NCI-H69 (cell line): Measurements from ENCODE around the gene HLA-DQA1.
"Not testable (repeated sequence)": the region's sequence is repeated elsewhere in the genome, so short reads cannot be mapped to it uniquely, and the experiment has no call there.

ENCODE experiments used
- DNase-seq: peaks from one replicate; lab custom pipeline; 2025; lab: John Stamatoyannopoulos, UW

The HLA-DQA1 gene

GRCh38 chr6:32658268-32658897 lies 21.2 kb downstream of the HLA-DQA1 start:
- DNase-seq: no peak

- no peak for DNase-seq
Measured at GRCh38 chr6:32659856-32660595, 22.8 kb downstream of the HLA-DQA1 start.

GRCh38 chr6:32662099-32662498 lies 24.9 kb downstream of the HLA-DQA1 start:
- no peak for DNase-seq

DNA sequence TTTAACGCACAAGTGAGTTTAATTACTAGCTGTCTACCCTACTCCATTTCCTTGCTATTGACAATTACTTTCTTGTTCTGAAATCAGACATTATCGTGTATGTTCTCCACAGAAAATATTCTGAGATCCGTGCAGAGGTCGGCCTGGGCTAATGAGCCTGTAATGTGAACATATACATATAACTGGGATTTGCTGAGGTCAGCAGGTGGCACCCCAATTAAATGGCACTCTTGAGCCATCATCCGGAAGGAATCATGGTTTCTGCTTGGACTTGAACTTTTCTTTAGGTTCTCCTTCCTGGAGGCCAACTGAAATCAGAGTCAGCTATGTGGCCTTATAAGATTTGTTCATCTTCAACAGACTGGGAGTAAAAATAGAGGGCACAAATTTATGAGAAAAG lies 25.6 kb downstream of the HLA-DQA1 start:
- no peak for DNase-seq

DNA sequence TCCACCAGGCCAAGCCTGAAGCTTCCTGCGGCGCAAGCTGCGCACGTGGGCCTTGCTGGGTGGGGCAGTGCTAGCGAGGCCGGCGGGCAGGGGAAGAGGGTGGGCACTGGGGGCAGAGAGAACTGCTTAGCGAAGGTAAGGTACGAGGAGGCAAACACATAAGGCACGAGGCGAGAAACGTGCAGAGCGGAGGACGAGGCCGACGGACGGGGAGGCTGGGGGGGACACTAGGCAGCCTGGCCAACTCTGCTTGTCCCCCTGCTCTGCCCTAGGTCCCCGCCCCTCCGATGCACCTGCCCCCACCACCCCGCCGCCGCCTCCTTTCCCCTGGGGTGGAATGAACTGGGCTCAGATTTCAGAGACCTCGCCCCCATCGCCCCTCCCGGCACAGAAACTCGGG lies 27.1 kb downstream of the HLA-DQA1 start:
- DNase-seq: no peak

DNA sequence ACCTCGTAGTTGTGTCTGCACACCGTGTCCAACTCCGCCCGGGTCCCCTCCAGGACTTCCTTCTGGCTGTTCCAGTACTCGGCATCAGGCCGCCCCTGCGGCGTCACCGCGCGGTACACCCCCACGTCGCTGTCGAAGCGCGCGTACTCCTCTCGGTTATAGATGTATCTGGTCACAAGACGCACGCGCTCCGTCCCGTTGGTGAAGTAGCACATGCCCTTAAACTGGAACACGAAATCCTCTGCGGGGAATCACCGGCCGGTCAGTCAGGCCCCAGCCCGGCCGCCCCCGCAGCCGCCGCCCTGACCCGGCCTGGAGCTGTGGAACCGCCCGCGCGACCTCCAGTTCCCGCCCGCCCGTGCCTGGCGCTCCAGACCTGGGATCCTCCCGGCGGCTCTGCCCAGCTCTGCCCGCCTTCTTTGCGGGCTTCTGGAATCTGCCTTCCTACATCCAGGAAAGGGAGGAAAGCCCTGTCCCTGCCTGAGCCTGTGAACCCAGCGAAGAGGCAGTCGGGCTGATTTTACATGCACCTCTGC lies 27.7 kb downstream of the HLA-DQA1 start:
- DNase-seq: no peak

DNA sequence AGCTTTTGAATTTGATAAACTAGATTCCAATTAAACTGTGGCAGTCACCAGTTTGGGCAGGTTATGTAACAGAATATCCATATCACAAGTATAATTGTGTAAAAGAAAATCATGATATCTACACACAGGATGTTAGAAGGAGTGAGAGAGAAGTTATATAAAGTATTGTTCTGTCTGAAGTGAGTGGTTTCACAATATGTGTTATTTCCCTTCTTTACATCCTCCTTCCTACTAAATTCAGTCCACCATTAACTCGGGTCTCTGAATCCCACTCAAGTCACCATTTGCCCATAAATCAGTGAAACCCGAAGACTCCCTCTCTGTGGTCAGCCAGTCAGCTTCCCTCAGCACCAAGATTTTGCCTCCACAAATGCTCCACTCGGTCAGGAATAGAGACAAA lies 28.5 kb downstream of the HLA-DQA1 start:
- DNase-seq: no peak

- no peak for DNase-seq
Measured at GRCh38 chr6:32666420-32667300, 29.5 kb downstream of the HLA-DQA1 start, which contains the start of gene HLA-DQB1. HLA-DQB1 (minus strand) TSS chr6:32666657; CDS start chr6:32666607, 50 bp downstream.

DNA sequence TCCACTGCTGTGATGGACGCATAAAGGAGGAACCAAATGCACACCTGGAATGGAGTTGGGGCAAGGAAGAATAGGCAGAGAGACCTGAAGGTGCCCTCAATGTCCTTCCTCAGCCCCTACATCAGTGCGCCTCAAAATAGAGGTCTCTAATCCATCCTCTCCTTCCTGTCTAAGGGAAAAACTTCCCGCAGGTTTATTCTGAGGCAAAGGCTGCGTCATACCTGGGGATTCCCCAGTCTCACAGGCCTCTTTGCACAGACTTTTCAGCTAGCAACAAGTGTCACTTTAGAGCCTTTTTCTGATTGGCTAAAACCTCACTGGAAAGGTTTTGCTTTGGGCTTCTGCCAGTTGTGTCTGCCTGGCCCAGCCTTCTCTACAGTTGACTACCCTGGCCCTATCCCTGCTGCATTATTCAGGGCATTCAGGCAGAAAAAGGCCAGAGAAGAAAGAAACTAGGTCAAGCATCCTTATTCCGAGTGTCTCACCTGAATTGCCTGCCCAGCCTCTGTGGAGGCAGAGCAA lies 31.1 kb downstream of the HLA-DQA1 start:
- no peak for DNase-seq

DNA sequence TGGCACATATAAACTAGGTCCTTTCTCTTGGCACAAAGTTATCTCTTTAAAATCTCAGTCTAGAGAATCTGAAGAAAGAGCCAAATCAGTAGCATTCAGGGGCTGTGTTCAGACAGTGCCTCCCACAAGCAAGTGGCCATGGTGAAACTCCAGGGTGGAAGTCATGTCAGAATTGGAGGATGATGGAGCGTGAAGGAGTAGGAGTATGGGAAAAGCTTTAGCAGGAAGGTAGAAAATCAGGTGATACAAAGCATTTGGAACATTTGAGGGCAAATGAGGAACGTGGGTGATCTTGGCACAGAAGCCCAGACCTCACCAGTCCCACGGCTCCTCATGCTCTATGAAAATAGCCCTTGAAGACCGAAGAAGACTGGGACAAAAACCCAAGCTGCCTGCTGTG lies 32.0 kb downstream of the HLA-DQA1 start:
- no peak for DNase-seq

DNA sequence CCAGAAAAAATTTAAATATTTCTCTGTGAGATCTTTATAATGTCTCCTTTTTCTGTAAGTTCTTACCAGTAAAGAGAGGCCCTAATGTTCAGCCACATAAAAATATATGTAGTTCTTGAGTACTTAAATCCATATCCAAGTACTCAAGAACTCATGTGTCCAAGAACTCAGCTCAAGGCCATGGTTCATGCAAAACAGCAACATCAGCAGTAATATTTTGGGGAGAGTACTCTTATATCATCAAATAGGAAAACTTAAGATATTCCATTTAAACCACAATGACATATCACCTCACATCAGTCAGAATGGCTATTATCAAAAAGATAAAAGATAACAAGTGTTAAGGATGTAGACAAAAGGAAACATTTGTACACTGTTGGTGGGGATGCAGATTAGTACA lies 32.7 kb downstream of the HLA-DQA1 start:
- DNase-seq: no peak

DNA sequence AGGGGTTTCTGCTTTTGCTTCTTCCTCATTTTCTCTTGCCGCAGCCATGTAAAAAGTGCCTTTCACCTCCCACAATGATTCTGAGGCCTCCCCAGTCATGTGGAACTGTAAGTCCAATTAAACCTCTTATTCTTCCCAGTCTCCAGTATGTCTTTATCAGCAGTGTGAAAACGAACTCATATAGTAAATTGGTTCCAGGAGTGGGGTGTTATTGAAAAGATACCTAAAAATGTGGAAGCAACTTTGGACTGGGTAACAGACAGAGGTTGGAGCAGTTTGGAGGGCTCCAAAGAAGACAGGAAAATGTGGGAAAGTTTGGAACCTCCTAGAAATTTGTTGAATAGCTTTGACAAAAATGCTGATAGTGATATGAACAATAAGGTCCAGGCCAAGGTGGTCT lies 34.7 kb downstream of the HLA-DQA1 start:
- not testable (repeated sequence) for DNase-seq

- not testable (repeated sequence) for DNase-seq
Measured at GRCh38 chr6:32674123-32674522, 36.9 kb downstream of the HLA-DQA1 start.

- no peak for DNase-seq
Measured at GRCh38 chr6:32679492-32679891, 42.3 kb downstream of the HLA-DQA1 start.

DNA sequence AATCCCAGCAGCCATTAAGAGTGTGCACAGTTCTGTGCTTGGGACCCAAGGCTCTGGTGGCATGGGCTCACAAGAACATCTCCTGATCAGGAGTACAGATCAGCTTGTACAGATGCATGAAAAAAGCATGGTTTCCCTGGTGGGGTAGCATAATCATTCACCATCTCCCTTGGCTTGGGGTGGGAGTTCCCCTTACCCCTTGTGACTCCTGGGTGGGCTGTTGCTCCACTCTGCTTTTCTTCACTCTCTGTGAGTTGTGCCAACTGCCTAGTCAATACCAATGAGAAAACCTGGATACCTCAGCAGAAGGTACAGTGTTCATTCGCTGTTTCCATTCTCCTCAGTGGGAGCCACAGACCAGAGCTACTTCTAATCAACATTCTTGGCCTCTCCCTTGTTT lies 42.8 kb downstream of the HLA-DQA1 start:
- DNase-seq: no peak

DNA sequence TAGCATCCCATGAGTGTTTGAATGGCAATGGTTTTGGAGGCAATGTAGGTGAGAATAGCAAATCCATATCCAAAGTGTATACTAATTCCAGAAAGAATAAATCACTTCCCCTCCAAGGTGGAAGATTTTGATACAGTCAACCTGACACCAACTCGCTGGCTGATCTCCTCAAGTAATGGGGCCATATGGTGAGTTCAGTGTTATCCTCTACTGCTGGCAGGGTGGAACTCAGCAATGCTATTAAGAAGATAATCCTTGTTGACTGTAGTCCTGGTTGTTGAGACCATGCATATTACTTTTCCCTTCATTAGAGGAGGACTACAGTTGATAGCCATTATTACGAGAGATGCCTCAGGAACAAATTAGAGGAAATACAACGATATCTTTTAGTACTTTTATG lies 47.0 kb downstream of the HLA-DQA1 start:
- DNase-seq: no peak

DNA sequence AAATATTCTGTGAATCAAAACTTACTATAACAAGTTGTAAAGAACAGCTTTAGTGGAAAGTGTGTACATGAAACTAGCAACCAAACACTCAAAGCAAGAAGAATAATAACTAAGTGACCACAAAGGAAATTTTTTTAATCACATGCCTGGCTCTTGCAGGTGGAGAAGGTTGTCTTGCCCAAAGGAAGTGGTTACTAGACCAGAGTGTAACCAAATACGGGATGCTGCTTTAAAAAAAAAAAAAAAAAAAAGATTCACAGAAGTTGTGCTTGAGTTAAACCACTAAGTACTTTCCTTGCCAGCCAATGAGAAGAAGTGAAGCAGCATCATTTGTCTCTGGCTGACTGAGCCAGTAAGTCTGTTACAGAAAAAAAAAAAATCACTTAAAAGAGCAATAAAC lies 48.4 kb downstream of the HLA-DQA1 start:
- no peak for DNase-seq

DNA sequence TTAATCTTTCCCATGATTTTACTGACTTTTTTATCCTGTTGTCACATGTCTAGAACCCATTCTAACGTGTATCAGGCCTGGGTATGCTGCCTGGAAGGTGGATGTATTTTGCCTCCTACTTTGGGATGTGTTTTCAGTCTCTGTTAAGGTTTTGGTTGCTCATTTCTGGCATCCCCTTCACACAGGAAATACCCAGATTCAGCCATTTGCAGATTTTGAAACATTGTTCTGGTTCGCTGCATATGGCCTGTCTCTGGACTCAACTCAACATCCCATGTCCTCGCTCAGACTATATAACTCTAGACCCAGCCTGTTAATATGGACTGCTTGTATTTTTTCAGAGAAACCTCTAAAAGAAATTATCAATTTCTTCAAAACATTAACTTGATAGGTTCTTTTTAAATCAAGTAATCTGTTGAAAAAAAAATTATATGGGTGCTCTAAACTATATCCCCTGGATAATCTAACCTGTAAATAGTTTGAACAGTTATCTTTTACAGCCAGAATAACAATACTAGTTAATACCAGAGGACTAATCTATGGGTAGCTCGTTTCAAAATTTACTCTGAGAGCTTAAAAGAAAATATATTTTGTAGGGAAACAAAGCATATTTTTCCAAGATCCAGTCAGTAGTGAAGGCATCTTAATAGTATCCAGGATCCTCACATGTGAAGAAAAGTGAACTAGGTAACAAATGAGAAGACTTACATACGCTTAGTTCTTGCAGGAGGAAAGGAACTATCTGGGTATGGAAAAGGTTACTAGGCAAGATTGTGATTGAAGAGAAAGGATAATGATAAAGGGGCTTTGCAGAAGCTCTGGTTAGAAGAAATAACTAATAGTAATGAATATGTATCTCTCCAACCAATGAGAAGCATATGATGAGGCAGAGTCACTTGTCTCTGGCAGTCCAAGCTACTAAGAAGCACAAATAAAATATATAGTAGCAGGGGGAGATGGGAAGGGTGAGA lies 52.6 kb downstream of the HLA-DQA1 start:
- no peak for DNase-seq

- no peak for DNase-seq
Measured at GRCh38 chr6:32692019-32692418, 54.8 kb downstream of the HLA-DQA1 start.
